GM21723 (cell line): ENCODE data around the gene ATP6AP2.
A peak's percentile ranks its signal among the peaks of the same experiment; 100 is the strongest.

ENCODE experiments used
- ATAC-seq: cut with Tn5 transposase; IDR thresholded peaks from one replicate; pipeline ENCODE4 v1.9.1; 2021; ENCODE audit warnings: mild to moderate bottlenecking, moderate library complexity; ENCODE audit not compliant: unreplicated experiment

ATP6AP2 gene

GRCh38 chrX:40637687-40638086, 56.9 kb downstream of the ATP6AP2 start:
- ATAC-seq: no peak

GRCh38 chrX:40644176-40644575, 63.4 kb downstream of the ATP6AP2 start:
- no peak for ATAC-seq

GRCh38 chrX:40644821-40645358, 64.1 kb downstream of the ATP6AP2 start:
- peak; percentile 39 for ATAC-seq

GRCh38 chrX:40646489-40647306, 65.9 kb downstream of the ATP6AP2 start:
- ATAC-seq: peak; percentile 26

- peak; percentile 78 for ATAC-seq
Measured at GRCh38 chrX:40647307-40648197, 66.8 kb downstream of the ATP6AP2 start, which contains the start of gene CXorf38. TSS of gene CXorf38 (minus strand) at chrX:40647561. CDS start at chrX:40647520, 41 bp downstream.

- no peak for ATAC-seq
Measured at GRCh38 chrX:40651620-40652223, 71.0 kb downstream of the ATP6AP2 start.

- ATAC-seq: no peak
Measured at GRCh38 chrX:40652664-40653063, 71.9 kb downstream of the ATP6AP2 start.

- no peak for ATAC-seq
Measured at GRCh38 chrX:40653535-40653934, 72.8 kb downstream of the ATP6AP2 start.
